AG04449 (cell line): ENCODE data around the gene AIFM3.

Experiments
- CTCF ChIA-PET: fragments of 350-600 bp; formaldehyde crosslinking; extraction: SDS; loops from one replicate; lab custom pipeline; 2021; ENCODE audit warnings: antibody characterized with exemption; lab: Yijun Ruan, JAX
- POLR2A ChIA-PET: fragments of 400-600, 350-600 bp; formaldehyde crosslinking; extraction: SDS; loops from one replicate; lab custom pipeline; 2020; ENCODE audit warnings: antibody characterized with exemption, inconsistent platforms; lab: Yijun Ruan, JAX
- DNase-seq: peaks from one replicate; pipeline ENCODE4 v3.0.0-alpha.2; 2010; ENCODE audit warnings: low read depth, low spot score
- H3K4me3 ChIP-seq: 2 replicates; pipeline ENCODE4 v1.5.1; 2011; ENCODE audit warnings: low read depth, mild to moderate bottlenecking, control low read depth, low read length
- CTCF ChIP-seq: IDR thresholded peaks from one replicate; pipeline ENCODE4 v1.5.1; 2011; ENCODE audit warnings: mild to moderate bottlenecking, moderate library complexity, low read length, control low read depth, inconsistent platforms; ENCODE audit not compliant: insufficient read depth; ENCODE audit errors: missing control alignments

The AIFM3 gene

GRCh38 chr22:20994902-20995241 is 27.8 kb downstream of the AIFM3 start:
- ChIA-PET CTCF (interaction anchor here (2.0 kb wide), 1 partner anchor 109 kb away, joined by 5 read pairs; no protein-coding TSS in a partner anchor), POLR2A (no interaction called here)
- H3K4me3 ChIP-seq: no peak overlapping the region
- no peak for DNase-seq
- no peak for TF ChIP-seq CTCF

DNA sequence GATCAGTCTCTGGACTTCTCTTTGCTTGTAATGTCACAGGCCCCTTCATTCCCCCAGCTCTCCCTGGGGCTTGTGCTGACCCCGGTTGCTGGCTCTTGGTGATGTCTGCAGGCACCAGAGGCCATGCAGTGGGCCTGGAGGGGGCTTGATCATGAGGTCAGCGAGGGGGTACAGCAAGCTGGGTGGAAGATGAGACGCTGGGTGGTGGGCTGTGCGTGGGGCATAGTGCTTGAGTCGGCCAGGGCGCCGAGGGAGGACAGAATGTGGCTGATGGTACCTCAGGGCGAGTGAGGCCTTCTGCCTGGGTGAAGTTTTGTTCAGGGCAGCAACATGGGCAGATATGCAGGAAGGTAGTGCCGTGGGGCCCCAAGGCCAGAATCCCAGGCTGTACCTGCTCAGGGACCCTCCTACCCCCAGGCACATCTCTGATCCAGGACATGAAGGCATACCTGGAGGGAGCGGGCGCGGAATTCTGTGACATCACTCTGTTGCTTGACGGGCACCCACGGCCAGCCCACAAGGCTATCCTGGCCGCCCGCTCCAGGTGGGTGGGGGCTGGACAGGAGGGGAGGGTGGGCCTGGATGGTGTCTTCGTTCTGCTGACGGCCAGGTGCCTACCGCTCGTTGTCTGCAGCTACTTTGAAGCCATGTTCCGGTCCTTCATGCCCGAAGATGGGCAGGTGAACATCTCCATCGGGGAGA is 28.4 kb downstream of the AIFM3 start:
- ChIA-PET POLR2A (no interaction called here), CTCF (interaction anchor here (2.0 kb wide), 1 partner anchor 110 kb away, joined by 5 read pairs; no protein-coding TSS in a partner anchor)
- DNase-seq: no peak
- H3K4me3 ChIP-seq: no peak overlapping the region
- TF ChIP-seq CTCF: no peak

DNA sequence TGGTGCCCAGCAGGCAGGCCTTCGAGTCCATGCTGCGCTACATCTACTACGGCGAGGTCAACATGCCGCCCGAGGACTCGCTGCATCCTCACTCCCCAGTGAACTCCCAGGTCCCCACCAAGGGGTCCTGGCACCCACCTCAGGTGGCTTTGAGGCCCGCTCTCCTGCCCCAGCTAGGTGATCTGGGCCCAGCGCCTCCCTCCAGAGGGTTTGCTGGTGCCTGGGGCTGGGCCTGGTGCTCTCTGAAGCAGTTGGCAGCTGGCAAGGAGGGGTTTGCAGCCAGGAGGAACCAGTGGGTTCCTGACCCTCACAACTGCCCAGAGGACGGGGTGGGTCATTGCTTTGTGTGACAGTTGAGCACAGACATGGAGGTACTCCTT is 29.0 kb downstream of the AIFM3 start:
- no peak overlapping the region for H3K4me3 ChIP-seq
- DNase-seq: no peak
- POLR2A ChIA-PET: no interaction called here
- CTCF ChIA-PET: interaction anchor here (2.0 kb wide), 1 partner anchor 110 kb away, joined by 5 read pairs; no protein-coding TSS in a partner anchor
- TF ChIP-seq CTCF: no peak

DNA sequence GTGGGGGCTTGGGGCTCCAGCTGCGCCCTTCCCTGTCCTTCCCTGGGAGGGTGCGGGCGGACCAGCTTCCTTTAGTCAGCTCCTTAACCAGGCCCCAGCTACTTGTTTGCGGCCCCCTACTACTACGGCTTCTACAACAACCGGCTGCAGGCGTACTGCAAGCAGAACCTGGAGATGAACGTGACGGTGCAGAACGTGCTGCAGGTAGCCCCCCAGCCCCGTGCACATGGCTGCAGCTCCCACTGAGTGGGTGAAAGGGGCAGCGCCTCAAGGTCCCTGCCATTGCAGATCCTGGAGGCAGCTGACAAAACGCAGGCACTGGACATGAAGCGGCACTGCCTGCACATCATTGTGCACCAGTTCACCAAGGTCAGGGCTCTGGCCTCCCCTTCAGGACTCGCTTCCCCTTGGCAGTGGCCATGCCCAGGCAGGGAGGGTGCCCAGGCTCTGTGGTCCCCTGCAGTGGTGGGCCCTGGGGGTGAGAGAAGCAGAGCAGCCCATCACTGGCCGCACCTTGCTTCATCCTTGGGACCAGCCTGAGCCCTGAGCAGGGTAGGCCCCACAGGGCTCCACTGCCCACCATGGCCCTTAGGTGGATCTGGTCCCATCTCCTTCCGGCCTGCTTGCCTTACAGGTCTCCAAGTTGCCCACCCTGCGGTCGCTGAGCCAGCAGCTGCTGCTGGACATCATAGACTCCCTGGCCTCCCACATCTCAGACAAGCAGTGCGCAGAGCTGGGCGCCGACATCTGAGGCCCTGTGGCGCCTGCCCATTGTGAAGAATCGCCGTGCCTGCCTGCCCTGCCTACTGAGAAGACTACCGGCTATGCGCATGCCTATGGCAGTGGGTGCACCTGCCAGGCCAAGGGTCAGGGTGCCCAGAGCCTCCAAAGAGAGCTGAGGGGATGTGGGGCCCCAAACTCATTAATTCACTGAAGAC is 29.8 kb downstream of the AIFM3 start:
- ChIA-PET CTCF (interaction anchor here (2.0 kb wide), 1 partner anchor 111 kb away, joined by 5 read pairs; no protein-coding TSS in a partner anchor), POLR2A (interaction anchor here (0.7 kb wide), 1 partner anchor 140 kb away, joined by 3 read pairs; no protein-coding TSS in a partner anchor)
- no peak for DNase-seq
- H3K4me3 ChIP-seq: no peak overlapping the region
- TF ChIP-seq CTCF: no peak

- H3K4me3 ChIP-seq: no peak overlapping the region
- POLR2A ChIA-PET: interaction anchor here (0.6 kb wide), 1 partner anchor 48 kb away, joined by 3 read pairs; the partner anchor contains the start of gene LRRC74B
- no peak for DNase-seq
- no peak for TF ChIP-seq CTCF
- CTCF ChIA-PET: no interaction called here
These were observed 30.6 kb downstream of the AIFM3 start for GRCh38 chr22:20997536-20998257.
